PC-9 (cell line): ENCODE results near the gene KIF22. TPM values are rescaled to one million over a fixed set of nuclear protein-coding genes. Genes with fewer than 3 reads are reported as not detected.
"Not testable (repeated sequence)": the region's sequence is repeated elsewhere in the genome, so short reads cannot be mapped to it uniquely, and the experiment has no call there.

Experiments
- BruUV-seq: library from RNA; stranded (reverse); fragments of 400-500 nt; replicated peaks from 2 replicates; lab custom pipeline; 2021; lab: Mats Ljungman, UMichigan
- CTCF ChIA-PET: fragments of 300-600 bp; sonication (Branson Sonifier 250); formaldehyde crosslinking; loops from one replicate; lab custom pipeline; 2022; ENCODE audit warnings: antibody characterized with exemption; lab: Charles Lee
- POLR2A ChIA-PET: fragments of 300-600 bp; sonication (Branson Sonifier 250); formaldehyde crosslinking; loops from one replicate; lab custom pipeline; 2022; ENCODE audit warnings: antibody characterized with exemption; ENCODE audit not compliant: unreplicated experiment; lab: Charles Lee
- DNase-seq, 2 experiments: peaks; one replicate each; pipeline versions ENCODE4 v3.0.0 to v3.0.0-alpha.2; 2015 to 2022; ENCODE audit warnings: mixed read lengths in 1 of 2
- H2AFZ ChIP-seq: fragments of 200-600 bp; sonication (generic); 2 replicates; pipeline ENCODE4 v1.8.1; 2017; ENCODE audit warnings: antibody characterized with exemption
- H3F3A ChIP-seq: fragments of 200-600 bp; sonication (generic); 2 replicates; pipeline ENCODE4 v1.8.1; 2017; ENCODE audit warnings: antibody characterized with exemption, mild to moderate bottlenecking, low read depth; ENCODE audit not compliant: insufficient read depth
- H3K27ac ChIP-seq: fragments of 200-600 bp; sonication (generic); 2 replicates; pipeline ENCODE4 v1.6.1; 2016; ENCODE audit warnings: mixed run types
- H3K27me3 ChIP-seq: fragments of 200-600 bp; sonication (generic); 2 replicates; pipeline ENCODE4 v1.6.1; 2016; ENCODE audit warnings: low read depth, mixed run types; ENCODE audit not compliant: insufficient read depth
- H3K36me3 ChIP-seq: fragments of 200-600 bp; sonication (generic); 2 replicates; pipeline ENCODE4 v1.6.1; 2016; ENCODE audit warnings: low read depth, mixed run types
- H3K4me1 ChIP-seq: fragments of 200-600 bp; sonication (generic); replicated peaks from 2 replicates; pipeline ENCODE4 v1.6.1; 2016; ENCODE audit warnings: mixed run types; ENCODE audit not compliant: insufficient read depth
- H3K4me2 ChIP-seq: fragments of 200-600 bp; sonication (generic); 2 replicates; pipeline ENCODE4 v1.6.1; 2017; ENCODE audit warnings: mixed run types
- H3K4me3 ChIP-seq: fragments of 200-600 bp; sonication (generic); 2 replicates; pipeline ENCODE4 v1.6.1; 2016; ENCODE audit warnings: mixed run types
- H3K79me2 ChIP-seq: fragments of 200-600 bp; sonication (generic); 2 replicates; pipeline ENCODE4 v1.6.1; 2017; ENCODE audit warnings: low read depth, mixed run types
- H3K9me2 ChIP-seq: fragments of 200-600 bp; sonication (generic); 2 replicates; pipeline ENCODE4 v1.8.1; 2017; ENCODE audit warnings: mild to moderate bottlenecking; ENCODE audit not compliant: insufficient read depth
- H3K9me3 ChIP-seq: fragments of 200-600 bp; sonication (generic); 2 replicates; pipeline ENCODE4 v1.8.1; 2016; ENCODE audit warnings: low read depth; ENCODE audit not compliant: insufficient read depth
- H4K20me1 ChIP-seq: fragments of 200-600 bp; sonication (generic); 2 replicates; pipeline ENCODE4 v1.8.1; 2017; ENCODE audit not compliant: insufficient read depth
- CTCF ChIP-seq: fragments of 200-600 bp; sonication (generic); conservative IDR thresholded peaks from 2 replicates; pipeline ENCODE4 v1.6.1; 2017; ENCODE audit warnings: mixed run types, antibody characterized with exemption, mild to moderate bottlenecking, moderate library complexity
- EZH2 ChIP-seq: fragments of 200-600 bp; sonication (generic); IDR thresholded peaks from 2 replicates; pipeline ENCODE4 v1.8.0; 2017; ENCODE audit warnings: antibody characterized with exemption, low read depth
- intact Hi-C: fragments of 100-400 bp; cut with micrococcal nuclease; formaldehyde crosslinking; loops from one replicate; pipeline ENCODE4 v1.10.0; 2022; ENCODE audit not compliant: unreplicated experiment
- total RNA-seq: library from RNA; stranded (reverse); gene quantifications from 2 replicates; pipeline ENCODE4 v1.2.3, GENCODE V29; 2021

The KIF22 gene
- total RNA-seq, 1 experiment from 2014 or later = 179 TPM

GRCh38 chr16:29830774-29831173 is 40.2 kb downstream of the KIF22 start:
- POLR2A ChIA-PET = no interaction called here
- no TSS peak for BruUV-seq
- Histone ChIP-seq H3K9me2 (no peaks in the 10 kb centered on the region), H3F3A (peaks cover 10% of the 10 kb centered on the region; the same call in 1 of the 2 replicates), H3K27me3 (no peaks in the 10 kb centered on the region), H3K4me2 (no peak overlapping the region), H3K79me2 (peaks cover 5% of the 10 kb centered on the region; the same call in 1 of the 2 replicates), H3K36me3 (peaks cover 4% of the 10 kb centered on the region; the same call in 1 of the 2 replicates), H3K4me1 (peaks cover 5% of the 10 kb centered on the region), H4K20me1 (no peaks in the 10 kb centered on the region), H2AFZ (no peak overlapping the region), H3K9me3 (no peaks in the 10 kb centered on the region), H3K27ac (no peak overlapping the region), H3K4me3 (no peak overlapping the region)
- CTCF ChIA-PET = interaction anchor here (0.6 kb wide), 1 partner anchor 1223 kb away, joined by 7 read pairs; no protein-coding TSS in a partner anchor
- intact Hi-C loops = no loop called here
- TF ChIP-seq EZH2 (no peak), CTCF (no peak)
- DNase-seq = no peak

- intact Hi-C loops = no loop called here
- H3K9me2 ChIP-seq = no peaks in the 10 kb centered on the region
Measured at GRCh38 chr16:29831490-29831889, 40.9 kb downstream of the KIF22 start.

GRCh38 chr16:29833219-29833618 is 42.7 kb downstream of the KIF22 start:
- ChIA-PET POLR2A (interaction anchor here (0.8 kb wide), 1 partner anchor 17 kb away, joined by 7 read pairs; the partner anchor contains the start of gene PAGR1), CTCF (interaction anchor here (0.6 kb wide), 1 partner anchor 66 kb away, joined by 3 read pairs; the partner anchor contains the start of gene SEZ6L2)
- H2AFZ ChIP-seq = not testable (repeated sequence)

More at GRCh38 chr16:29831490-29831889, 40.9 kb downstream of the KIF22 start:
- CTCF ChIA-PET = interaction anchor here (0.6 kb wide), 1 partner anchor 1222 kb away, joined by 7 read pairs; no protein-coding TSS in a partner anchor
- Histone ChIP-seq H3K9me3 (no peaks in the 10 kb centered on the region), H3K4me1 (no peaks in the 10 kb centered on the region), H4K20me1 (no peaks in the 10 kb centered on the region), H3K36me3 (peaks cover 4% of the 10 kb centered on the region; the same call in 1 of the 2 replicates), H3K27ac (no peak overlapping the region), H3K27me3 (no peaks in the 10 kb centered on the region), H2AFZ (no peak overlapping the region), H3K4me3 (no peak overlapping the region), H3K4me2 (no peak overlapping the region), H3F3A (peaks cover 8% of the 10 kb centered on the region; the same call in 1 of the 2 replicates), H3K79me2 (no peaks in the 10 kb centered on the region)
- DNase-seq = no peak
- POLR2A ChIA-PET = no interaction called here
- no TSS peak for BruUV-seq
- TF ChIP-seq EZH2 = no peak

GRCh38 chr16:29834079-29834478 is 43.5 kb downstream of the KIF22 start:
- intact Hi-C loops = no loop called here
- ChIA-PET CTCF (interaction anchor here (0.6 kb wide), 1 partner anchor 718 kb away, joined by 16 read pairs; no protein-coding TSS in a partner anchor), POLR2A (interaction anchor here (0.8 kb wide), 1 partner anchor 27 kb away, joined by 12 read pairs; no protein-coding TSS in a partner anchor)
- TF ChIP-seq EZH2 = no peak
- no peak for TF ChIP-seq CTCF
- Histone ChIP-seq H3K9me3 (no peaks in the 10 kb centered on the region), H3F3A (peaks cover 4% of the 10 kb centered on the region; the same call in 1 of the 2 replicates), H4K20me1 (no peaks in the 10 kb centered on the region), H2AFZ (no peak overlapping the region), H3K4me1 (no peaks in the 10 kb centered on the region), H3K4me3 (no peak overlapping the region), H3K27me3 (no peaks in the 10 kb centered on the region), H3K27ac (no peak overlapping the region), H3K79me2 (no peaks in the 10 kb centered on the region), H3K4me2 (no peak overlapping the region), H3K36me3 (peaks cover 4% of the 10 kb centered on the region; the same call in 1 of the 2 replicates), H3K9me2 (no peaks in the 10 kb centered on the region)
- no peak for DNase-seq
- BruUV-seq = no TSS peak

More at GRCh38 chr16:29833219-29833618, 42.7 kb downstream of the KIF22 start:
- H3F3A ChIP-seq, H3K9me2 ChIP-seq, H3K4me3 ChIP-seq, H3K27ac ChIP-seq, H3K36me3 ChIP-seq, H3K27me3 ChIP-seq, intact Hi-C loops, H3K4me1 ChIP-seq, DNase-seq, H3K4me2 ChIP-seq, H3K79me2 ChIP-seq, BruUV-seq, H3K9me3 ChIP-seq, H4K20me1 ChIP-seq: not testable (repeated sequence)
